HepG2 (cell line): ENCODE measurements around the gene ASXL1. TPM values are rescaled to one million over a fixed set of nuclear protein-coding genes. Genes with fewer than 3 reads are reported as not detected.
A peak's percentile ranks its signal among the peaks of the same experiment; 100 is the strongest.

Experiments
- ATAC-seq: fragments of 200-7000 bp; cut with Tn5 transposase; 3 replicates; pipeline ENCODE4 v1.9.1; 2020; ENCODE audit warnings: mild to moderate bottlenecking, moderate library complexity
- BruUV-seq: library from RNA; stranded (reverse); fragments of 400-500 nt; replicated peaks from 2 replicates; lab custom pipeline; 2021; lab: Mats Ljungman, UMichigan
- CTCF ChIA-PET: fragments of 300-600 bp; formaldehyde crosslinking; extraction: SDS; loops from one replicate; lab custom pipeline; 2021; ENCODE audit warnings: low total read pairs, inconsistent platforms, low intra/inter-chr PET ratio; lab: Yijun Ruan, JAX
- POLR2A ChIA-PET: fragments of 350-600 bp; sonication (Branson Sonifier 250); formaldehyde crosslinking; loops from one replicate; lab custom pipeline; 2020; ENCODE audit warnings: antibody characterized with exemption, inconsistent platforms; lab: Yijun Ruan, JAX
- DNase-seq: peaks from one replicate; pipeline ENCODE4 v3.0.0-alpha.2; 2015; ENCODE audit warnings: low spot score
- FAIRE-seq: peaks from 3 replicates; lab custom pipeline; 2011; peaks lifted over from hg19 to GRCh38; lab: Jason Lieb, UNC
- H2AFZ ChIP-seq: one replicate; pipeline ENCODE4 v1.6.1; 2011; ENCODE audit warnings: low read length, inconsistent platforms
- H3K27ac ChIP-seq: fragments of 300-600 bp; 3 replicates; pipeline ENCODE4 v1.8.0; 2011; ENCODE audit warnings: mixed run types, mild to moderate bottlenecking, mixed read lengths, low read length, inconsistent platforms; ENCODE audit not compliant: insufficient read depth; ENCODE audit errors: extremely low read length
- H3K27me3 ChIP-seq, 2 experiments: fragments of 200-600 bp in 1 of 2; 2 replicates in 1 of 2; 3 replicates in 1 of 2; pipeline versions ENCODE4 v1.6.0 to v1.8.0; 2011; ENCODE audit warnings: low read length in 2 of 2, mild to moderate bottlenecking in 2 of 2, moderate library complexity in 2 of 2, inconsistent platforms in 1 of 2; ENCODE audit not compliant: insufficient read depth in 2 of 2, control insufficient read depth in 1 of 2
- H3K36me3 ChIP-seq, 2 experiments: fragments of 200-600 bp in 1 of 2; replicated peaks in 1 of 2; 2 replicates in 1 of 2; 3 replicates in 1 of 2; pipeline versions ENCODE4 v1.5.1 to v1.8.0; 2011; ENCODE audit warnings: low read length in 2 of 2, inconsistent platforms in 1 of 2; ENCODE audit not compliant: insufficient read depth in 2 of 2, control insufficient read depth in 1 of 2
- H3K4me1 ChIP-seq: 2 replicates; pipeline ENCODE4 v1.5.1; 2012; ENCODE audit warnings: low read length, inconsistent platforms; ENCODE audit not compliant: insufficient read depth
- H3K4me2 ChIP-seq: 2 replicates; pipeline ENCODE4 v1.6.0; 2011; ENCODE audit warnings: low read depth, low read length, inconsistent platforms
- H3K4me3 ChIP-seq, 3 experiments: fragments of 200-600 bp in 1 of 3; sonication (generic), shearing (Covaris generic) in 1 of 3; replicated peaks in 1 of 3; 2 replicates each; pipeline ENCODE4 v1.5.1; 2011 to 2016; ENCODE audit warnings: low read length in 3 of 3, inconsistent platforms in 2 of 3, low read depth in 2 of 3, mild to moderate bottlenecking in 2 of 3, control low read depth in 1 of 3, mixed read lengths in 1 of 3; ENCODE audit not compliant: insufficient read depth in 1 of 3
- H3K79me2 ChIP-seq: one replicate; pipeline ENCODE4 v1.6.1; 2011; ENCODE audit warnings: low read length, inconsistent platforms; ENCODE audit not compliant: insufficient read depth
- H3K9ac ChIP-seq: 2 replicates; pipeline ENCODE4 v1.6.0; 2011; ENCODE audit warnings: mild to moderate bottlenecking, low read depth, low read length, inconsistent platforms; ENCODE audit not compliant: insufficient read depth
- H3K9me3 ChIP-seq: 2 replicates; pipeline ENCODE4 v1.5.1; 2012; ENCODE audit warnings: mild to moderate bottlenecking, low read length
- H4K20me1 ChIP-seq: 2 replicates; pipeline ENCODE4 v1.6.0; 2011; ENCODE audit warnings: inconsistent platforms, mild to moderate bottlenecking, low read length, moderate library complexity; ENCODE audit not compliant: insufficient read depth
- ETV5 ChIP-seq: IDR thresholded peaks from 2 replicates; pipeline ENCODE4 v1.6.1; 2018; ENCODE audit warnings: missing biosample characterization, missing genetic modification reagents, inconsistent platforms, borderline replicate concordance
- FOXA1 ChIP-seq, 2 experiments: fragments of 450-650 bp in 1 of 2; sonication (generic) in 1 of 2; formaldehyde crosslinking in 1 of 2; IDR thresholded peaks; 2 replicates each; pipeline versions ENCODE4 v1.4.0 to v1.6.1; 2016 to 2020; ENCODE audit warnings: missing genetic modification reagents in 1 of 2
- HMG20A ChIP-seq: IDR thresholded peaks from 2 replicates; pipeline ENCODE4 v1.6.1; 2016; ENCODE audit warnings: borderline replicate concordance
- RFXAP ChIP-seq: sonication (generic); formaldehyde crosslinking; IDR thresholded peaks from 2 replicates; pipeline ENCODE4 v1.4.0; 2020; ENCODE audit warnings: missing genetic modification reagents, borderline replicate concordance
- RORA ChIP-seq: sonication (generic); formaldehyde crosslinking; IDR thresholded peaks from 2 replicates; pipeline ENCODE4 v1.5.0; 2020; ENCODE audit warnings: mild to moderate bottlenecking, missing genetic modification reagents, moderate library complexity
- XRCC5 ChIP-seq: fragments of 200-400 bp; formaldehyde crosslinking; optimal IDR thresholded peaks from 2 replicates; pipeline ENCODE3; 2017; ENCODE audit warnings: mild to moderate bottlenecking, low read length
- ZNF557 ChIP-seq: sonication (generic); formaldehyde crosslinking; IDR thresholded peaks from 2 replicates; pipeline ENCODE4 v1.4.0; 2020; ENCODE audit warnings: missing genetic modification reagents
- ZNF577 ChIP-seq: sonication (generic); formaldehyde crosslinking; IDR thresholded peaks from 2 replicates; pipeline ENCODE4 v1.4.0; 2020; ENCODE audit warnings: mild to moderate bottlenecking, low read depth, missing genetic modification reagents, borderline replicate concordance
- WGBS: methylation state at CpG from one replicate; pipeline ENCODE4 v1.1.6; 2017; ENCODE audit warnings: low lambda C conversion rate; 5-methylcytosine and 5-hydroxymethylcytosine counted together
- in situ Hi-C: cut with HindIII; loops from 2 replicates; pipeline ENCODE4 v1.10.0; 2017; ENCODE audit warnings: low pct_unique_long_range_greater_than_20kb; ENCODE audit not compliant: extremely low pct_ligation_motif_present
- intact Hi-C: fragments of 100-400 bp; cut with micrococcal nuclease; formaldehyde crosslinking; loops from one replicate; pipeline ENCODE4 v1.10.0; 2022; ENCODE audit not compliant: unreplicated experiment
- polyA plus RNA-seq, 8 experiments: library from polyadenylated mRNA; depleted of rRNA in 3 of 8; stranded (reverse) in 7 of 8; unstranded in 1 of 8; fragments of >200 nt; fragmentation: Illumina TruSeq in 4 of 8; extraction: Trizol in 4 of 8; gene quantifications; 2 replicates each; pipeline versions ENCODE4 v1.2.1 to v1.2.3, GENCODE V29; 2011 to 2016; ENCODE audit warnings: low read depth in 4 of 8, missing spikeins in 1 of 8, mixed read lengths in 1 of 8; ENCODE audit not compliant: insufficient read depth in 1 of 8
- total RNA-seq, 5 experiments: library from RNA; depleted of rRNA; stranded (reverse); fragments of >200 nt; fragmentation: Illumina TruSeq; extraction: Trizol; gene quantifications; 2 replicates each; pipeline ENCODE4 v1.2.3, GENCODE V29; 2016; ENCODE audit warnings: low read depth in 1 of 5
- TF ChIP-seq, protein P1 (sequence below): sonication (generic); formaldehyde crosslinking; IDR thresholded peaks from 2 replicates; pipeline ENCODE4 v1.5.1; 2020; ENCODE audit warnings: missing genetic modification reagents, mild to moderate bottlenecking, borderline replicate concordance
- TF ChIP-seq, protein P2 (sequence below): sonication (generic); formaldehyde crosslinking; IDR thresholded peaks from 2 replicates; pipeline ENCODE4 v1.4.0; 2020; ENCODE audit warnings: missing genetic modification reagents, borderline replicate concordance
- TF ChIP-seq, protein P3 (sequence below): sonication (generic); formaldehyde crosslinking; IDR thresholded peaks from 2 replicates; pipeline ENCODE4 v1.5.0; 2020; ENCODE audit warnings: mild to moderate bottlenecking, missing genetic modification reagents
- TF ChIP-seq, protein P4 (sequence below): sonication (generic); formaldehyde crosslinking; IDR thresholded peaks from 2 replicates; pipeline ENCODE4 v1.4.0; 2020; ENCODE audit warnings: low read depth, missing genetic modification reagents

ASXL1 gene
- total and polyA plus RNA-seq, 2 of the 13 experiments (the other 11 are each of a cell fraction or from before 2014, with no cell fraction given): 62.1 to 74.8 TPM

DNA sequence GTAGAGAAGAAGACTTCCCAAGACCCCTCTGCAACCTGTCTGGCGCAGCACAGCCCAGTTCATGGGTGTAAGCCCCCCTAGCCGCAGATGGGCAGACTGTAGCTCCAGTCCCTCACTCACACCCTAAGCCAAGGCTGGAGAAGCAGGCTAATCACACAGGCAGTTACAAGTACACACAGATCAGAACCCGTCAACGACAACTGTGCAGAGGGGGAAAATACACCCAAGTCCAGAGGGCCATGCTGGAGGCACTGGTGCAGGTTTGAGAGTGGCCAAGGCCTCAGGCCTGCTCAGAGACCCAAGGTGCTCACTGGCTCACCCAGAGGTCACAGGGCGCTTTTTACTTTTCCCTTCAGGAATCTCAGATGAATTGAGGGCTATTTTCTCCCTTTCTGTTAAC is 120.9 kb downstream of the ASXL1 start (continued):
- TF ChIP-seq, protein P1, sequence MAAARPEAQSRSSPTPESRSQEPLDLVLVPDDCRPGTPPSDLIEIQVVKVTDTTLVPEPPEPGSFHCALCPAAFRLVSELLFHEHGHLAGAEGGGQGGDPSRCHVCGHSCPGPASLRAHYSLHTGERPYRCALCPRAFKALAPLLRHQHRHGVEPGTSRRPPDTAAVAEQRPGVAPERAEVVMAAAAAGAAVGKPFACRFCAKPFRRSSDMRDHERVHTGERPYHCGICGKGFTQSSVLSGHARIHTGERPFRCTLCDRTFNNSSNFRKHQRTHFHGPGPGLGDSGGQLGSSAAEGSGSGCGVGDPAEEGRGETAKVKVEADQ (CRISPR knock-in tag): 0 out of 2 replicates have a peak, but pooled peaks have one; percentile 84
- TF ChIP-seq XRCC5 (peak; percentile 63), HMG20A (CRISPR knock-in tag) (no peak)

DNA sequence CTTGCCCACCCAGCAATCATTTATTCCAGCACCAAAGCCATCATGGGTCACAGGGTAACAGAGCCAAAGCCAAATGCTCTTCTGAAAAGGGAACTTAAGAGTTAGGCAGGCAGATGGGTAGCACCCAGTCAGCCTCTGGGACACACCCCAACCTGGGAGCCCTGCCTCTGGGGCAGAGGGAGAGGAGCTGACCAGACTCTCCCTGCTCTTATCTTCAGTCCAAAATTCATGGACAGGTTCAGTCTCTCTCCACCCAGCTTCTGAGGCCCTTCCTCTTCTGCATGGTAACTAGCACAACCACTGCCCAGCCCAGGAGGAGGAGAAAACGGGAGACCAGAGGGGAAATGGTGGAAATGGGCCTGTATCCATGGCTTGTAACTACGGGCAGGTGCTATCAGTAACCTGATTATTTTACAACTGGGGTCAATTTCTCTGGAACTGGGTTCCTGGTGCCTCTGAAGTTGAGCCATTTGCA is 121.6 kb downstream of the ASXL1 start:
- peaks cover 78% of the 10 kb centered on the region for H3K79me2 ChIP-seq
- in situ Hi-C loops (no loop called here), intact Hi-C loops (loop anchor here (5.0 kb wide), 2 partner anchors 97 to 122 kb away; partner anchors contain the start of gene ASXL1)
- DNase-seq (no peak), ATAC-seq (no peak), FAIRE-seq (peak; percentile 34)
- peaks cover 61% of the 10 kb centered on the region for H4K20me1 ChIP-seq
- peak overlapping the region; percentile 56 for H3K4me2 ChIP-seq
- BruUV-seq: no TSS peak
- POLR2A ChIA-PET: interaction anchor here (1.2 kb wide), 1 partner anchor 9 kb away, joined by 5 read pairs; no protein-coding TSS in a partner anchor
- 0 out of 6 replicates have a peak overlapping the region, but pooled peaks of 1 of the 3 experiments have one; percentile 1 for H3K4me3 ChIP-seq
- no peaks in the 10 kb centered on the region for H3K9me3 ChIP-seq
- H3K27me3 ChIP-seq: no peaks in the 10 kb centered on the region
- H3K27ac ChIP-seq: peak overlapping the region; percentile 35
- H3K4me1 ChIP-seq: peaks cover 78% of the 10 kb centered on the region
- peaks cover 0 to 9% of the 10 kb centered on the region in 2 experiments; a peak in 1 of 5 replicates for H3K36me3 ChIP-seq
- no peak overlapping the region for H2AFZ ChIP-seq
- CTCF ChIA-PET: no interaction called here
- no peak overlapping the region for H3K9ac ChIP-seq
- 30% methylated on average over 2 of the region's 2 CpGs for WGBS
- TF ChIP-seq ETV5 (CRISPR knock-in tag) (0 out of 2 replicates have a peak, but pooled peaks have one; percentile 3), RFXAP (CRISPR knock-in tag) (0 out of 2 replicates have a peak, but pooled peaks have one; percentile 69), ZNF577 (CRISPR knock-in tag) (no peak), RORA (CRISPR knock-in tag) (no peak), ZNF557 (0 out of 2 replicates have a peak, but pooled peaks have one; percentile 37), FOXA1 (IDR thresholded peaks at IDR 0.05) (no peak), FOXA1 (CRISPR knock-in tag; IDR thresholded peaks at IDR 0.05) (0 out of 2 replicates have a peak, but pooled peaks have one; percentile 0)
- TF ChIP-seq, protein P2, sequence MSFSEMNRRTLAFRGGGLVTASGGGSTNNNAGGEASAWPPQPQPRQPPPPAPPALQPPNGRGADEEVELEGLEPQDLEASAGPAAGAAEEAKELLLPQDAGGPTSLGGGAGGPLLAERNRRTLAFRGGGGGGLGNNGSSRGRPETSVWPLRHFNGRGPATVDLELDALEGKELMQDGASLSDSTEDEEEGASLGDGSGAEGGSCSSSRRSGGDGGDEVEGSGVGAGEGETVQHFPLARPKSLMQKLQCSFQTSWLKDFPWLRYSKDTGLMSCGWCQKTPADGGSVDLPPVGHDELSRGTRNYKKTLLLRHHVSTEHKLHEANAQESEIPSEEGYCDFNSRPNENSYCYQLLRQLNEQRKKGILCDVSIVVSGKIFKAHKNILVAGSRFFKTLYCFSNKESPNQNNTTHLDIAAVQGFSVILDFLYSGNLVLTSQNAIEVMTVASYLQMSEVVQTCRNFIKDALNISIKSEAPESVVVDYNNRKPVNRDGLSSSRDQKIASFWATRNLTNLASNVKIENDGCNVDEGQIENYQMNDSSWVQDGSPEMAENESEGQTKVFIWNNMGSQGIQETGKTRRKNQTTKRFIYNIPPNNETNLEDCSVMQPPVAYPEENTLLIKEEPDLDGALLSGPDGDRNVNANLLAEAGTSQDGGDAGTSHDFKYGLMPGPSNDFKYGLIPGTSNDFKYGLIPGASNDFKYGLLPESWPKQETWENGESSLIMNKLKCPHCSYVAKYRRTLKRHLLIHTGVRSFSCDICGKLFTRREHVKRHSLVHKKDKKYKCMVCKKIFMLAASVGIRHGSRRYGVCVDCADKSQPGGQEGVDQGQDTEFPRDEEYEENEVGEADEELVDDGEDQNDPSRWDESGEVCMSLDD (CRISPR knock-in tag): no peak
- TF ChIP-seq, protein P3, sequence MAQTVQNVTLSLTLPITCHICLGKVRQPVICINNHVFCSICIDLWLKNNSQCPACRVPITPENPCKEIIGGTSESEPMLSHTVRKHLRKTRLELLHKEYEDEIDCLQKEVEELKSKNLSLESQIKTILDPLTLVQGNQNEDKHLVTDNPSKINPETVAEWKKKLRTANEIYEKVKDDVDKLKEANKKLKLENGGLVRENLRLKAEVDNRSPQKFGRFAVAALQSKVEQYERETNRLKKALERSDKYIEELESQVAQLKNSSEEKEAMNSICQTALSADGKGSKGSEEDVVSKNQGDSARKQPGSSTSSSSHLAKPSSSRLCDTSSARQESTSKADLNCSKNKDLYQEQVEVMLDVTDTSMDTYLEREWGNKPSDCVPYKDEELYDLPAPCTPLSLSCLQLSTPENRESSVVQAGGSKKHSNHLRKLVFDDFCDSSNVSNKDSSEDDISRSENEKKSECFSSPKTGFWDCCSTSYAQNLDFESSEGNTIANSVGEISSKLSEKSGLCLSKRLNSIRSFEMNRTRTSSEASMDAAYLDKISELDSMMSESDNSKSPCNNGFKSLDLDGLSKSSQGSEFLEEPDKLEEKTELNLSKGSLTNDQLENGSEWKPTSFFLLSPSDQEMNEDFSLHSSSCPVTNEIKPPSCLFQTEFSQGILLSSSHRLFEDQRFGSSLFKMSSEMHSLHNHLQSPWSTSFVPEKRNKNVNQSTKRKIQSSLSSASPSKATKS: no peak
- TF ChIP-seq, protein P4, sequence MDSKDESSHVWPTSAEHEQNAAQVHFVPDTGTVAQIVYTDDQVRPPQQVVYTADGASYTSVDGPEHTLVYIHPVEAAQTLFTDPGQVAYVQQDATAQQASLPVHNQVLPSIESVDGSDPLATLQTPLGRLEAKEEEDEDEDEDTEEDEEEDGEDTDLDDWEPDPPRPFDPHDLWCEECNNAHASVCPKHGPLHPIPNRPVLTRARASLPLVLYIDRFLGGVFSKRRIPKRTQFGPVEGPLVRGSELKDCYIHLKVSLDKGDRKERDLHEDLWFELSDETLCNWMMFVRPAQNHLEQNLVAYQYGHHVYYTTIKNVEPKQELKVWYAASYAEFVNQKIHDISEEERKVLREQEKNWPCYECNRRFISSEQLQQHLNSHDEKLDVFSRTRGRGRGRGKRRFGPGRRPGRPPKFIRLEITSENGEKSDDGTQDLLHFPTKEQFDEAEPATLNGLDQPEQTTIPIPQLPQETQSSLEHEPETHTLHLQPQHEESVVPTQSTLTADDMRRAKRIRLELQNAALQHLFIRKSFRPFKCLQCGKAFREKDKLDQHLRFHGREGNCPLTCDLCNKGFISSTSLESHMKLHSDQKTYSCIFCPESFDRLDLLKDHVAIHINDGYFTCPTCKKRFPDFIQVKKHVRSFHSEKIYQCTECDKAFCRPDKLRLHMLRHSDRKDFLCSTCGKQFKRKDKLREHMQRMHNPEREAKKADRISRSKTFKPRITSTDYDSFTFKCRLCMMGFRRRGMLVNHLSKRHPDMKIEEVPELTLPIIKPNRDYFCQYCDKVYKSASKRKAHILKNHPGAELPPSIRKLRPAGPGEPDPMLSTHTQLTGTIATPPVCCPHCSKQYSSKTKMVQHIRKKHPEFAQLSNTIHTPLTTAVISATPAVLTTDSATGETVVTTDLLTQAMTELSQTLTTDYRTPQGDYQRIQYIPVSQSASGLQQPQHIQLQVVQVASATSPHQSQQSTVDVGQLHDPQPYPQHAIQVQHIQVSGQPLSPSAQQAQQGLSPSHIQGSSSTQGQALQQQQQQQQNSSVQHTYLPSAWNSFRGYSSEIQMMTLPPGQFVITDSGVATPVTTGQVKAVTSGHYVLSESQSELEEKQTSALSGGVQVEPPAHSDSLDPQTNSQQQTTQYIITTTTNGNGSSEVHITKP (CRISPR knock-in tag): no peak
